ENCODE data around the gene ADAT3. TPM values are rescaled to one million over a fixed set of nuclear protein-coding genes. Genes with fewer than 3 reads are reported as not detected.
"Not testable (repeated sequence)": the region's sequence is repeated elsewhere in the genome, so short reads cannot be mapped to it uniquely, and the experiment has no call there.

ADAT3 gene
- total RNA-seq, 2 donors from 2014 or later: 2.3 to 3.0 TPM

DNA sequence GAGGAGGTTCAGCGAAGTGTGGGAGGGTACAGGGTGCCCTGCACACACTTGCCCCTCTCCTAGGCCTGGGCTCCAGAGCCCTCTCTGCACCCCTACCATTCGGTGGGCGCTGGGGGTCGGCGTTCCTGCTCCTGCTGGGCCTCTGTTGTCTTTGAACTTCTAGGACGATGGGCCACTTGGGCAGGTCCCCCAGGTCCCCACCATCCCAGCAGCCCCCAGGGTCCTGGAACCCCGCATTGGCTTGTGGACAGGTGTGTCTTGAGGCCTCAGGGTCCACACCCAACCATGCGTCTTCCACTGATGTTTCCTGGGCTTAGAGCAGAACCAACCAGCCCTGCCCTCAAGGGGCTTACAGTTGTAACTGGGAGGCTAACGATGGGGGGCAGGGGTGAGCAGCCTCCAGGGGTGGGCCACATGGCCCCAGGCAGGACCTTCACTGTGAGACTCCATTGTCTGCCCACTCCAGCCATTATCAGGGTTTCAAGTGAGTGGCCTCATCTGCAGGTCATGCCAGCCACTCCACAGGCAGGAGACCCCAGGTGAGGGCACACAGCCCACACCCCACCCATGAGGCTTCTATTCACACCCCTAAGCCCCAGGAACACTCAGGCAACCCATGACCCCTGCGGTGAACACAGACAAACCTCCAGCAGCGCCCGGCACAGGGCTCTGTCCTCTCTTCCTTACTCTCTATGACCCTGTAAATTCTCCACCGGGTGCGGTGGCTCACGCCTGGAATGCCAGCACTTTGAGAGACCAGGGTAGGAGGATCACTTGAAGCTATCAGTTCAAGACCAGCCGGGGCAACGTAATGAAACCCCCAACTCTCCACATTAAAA is 39.8 kb upstream of the ADAT3 start:
- ATAC-seq (no peak), DNase-seq (no peak)
- intact Hi-C loops (cut with DNase I): no loop called here

DNA sequence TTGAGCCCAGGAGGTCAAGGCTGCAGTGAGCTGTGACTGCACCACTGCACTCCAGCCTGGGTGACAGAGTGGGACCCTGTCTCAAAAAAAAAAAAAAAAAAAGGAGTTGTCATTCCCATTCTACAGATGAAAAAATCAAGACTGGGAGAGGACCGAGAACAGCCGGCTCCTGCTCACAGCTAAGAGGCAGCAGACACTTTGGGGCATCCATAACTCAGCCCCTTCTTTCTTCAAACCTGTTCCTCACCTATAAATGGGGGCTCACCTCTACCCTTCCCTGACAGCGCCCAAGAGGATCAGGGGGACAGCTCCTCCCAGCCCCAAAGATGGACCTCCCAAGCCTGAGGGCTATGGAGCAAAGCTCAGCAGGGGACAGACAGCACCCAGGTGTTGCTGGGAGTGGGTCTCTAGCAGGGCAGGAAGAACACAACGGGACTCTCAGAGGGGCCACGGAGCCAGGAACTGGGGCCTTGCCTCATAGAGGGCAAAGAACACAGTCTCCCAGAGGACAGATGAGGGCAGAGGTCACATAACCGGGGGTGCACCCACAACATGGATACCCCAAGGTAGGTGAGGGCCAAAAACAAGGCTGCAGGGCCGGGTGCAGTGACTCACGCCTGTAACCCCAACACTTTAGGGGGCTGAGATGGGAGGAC is 38.4 kb upstream of the ADAT3 start:
- ATAC-seq (no peak), DNase-seq (no peak)
- intact Hi-C loops (cut with DNase I): no loop called here

DNA sequence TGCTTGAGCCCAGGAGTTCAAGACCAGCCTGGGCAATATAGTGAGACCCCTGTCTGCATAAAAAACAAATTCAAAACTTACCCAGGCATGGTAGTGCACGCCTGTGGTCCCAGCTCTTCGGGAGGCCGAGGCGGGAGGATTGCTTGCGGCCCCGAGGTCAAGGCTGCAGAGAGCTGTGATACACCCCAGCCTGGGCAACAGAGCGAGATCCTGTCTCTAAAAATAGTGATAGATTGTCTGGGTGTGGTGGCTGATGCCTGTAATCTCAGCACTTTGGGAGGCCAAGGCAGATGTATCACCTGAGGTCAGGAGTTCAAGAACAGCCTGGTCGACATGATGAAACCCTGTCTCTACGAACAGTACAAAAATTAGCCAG is 37.9 kb upstream of the ADAT3 start:
- intact Hi-C loops (cut with DNase I): no loop called here
- no peak for DNase-seq
- ATAC-seq: no peak

DNA sequence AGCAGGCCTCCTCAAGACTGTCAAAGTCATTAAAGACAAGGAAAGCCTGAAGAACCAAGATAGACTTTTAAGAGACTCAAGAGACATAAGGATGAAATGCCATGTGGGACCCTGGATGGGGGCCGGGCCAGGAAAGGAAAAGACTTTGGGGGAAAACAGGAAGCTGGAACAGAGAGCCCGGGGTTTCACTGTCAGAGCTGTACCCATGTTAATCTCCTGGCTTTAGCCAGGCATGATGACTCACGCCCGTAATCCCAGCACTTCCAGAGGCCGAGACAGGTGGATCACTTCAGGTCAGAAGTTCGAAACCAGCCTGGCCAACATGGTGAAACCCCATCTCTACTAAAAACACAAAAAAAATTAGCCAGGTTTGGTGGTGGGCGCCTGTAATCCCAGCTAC is 36.2 kb upstream of the ADAT3 start:
- intact Hi-C loops (cut with DNase I): no loop called here
- DNase-seq: no peak
- no peak for ATAC-seq

DNA sequence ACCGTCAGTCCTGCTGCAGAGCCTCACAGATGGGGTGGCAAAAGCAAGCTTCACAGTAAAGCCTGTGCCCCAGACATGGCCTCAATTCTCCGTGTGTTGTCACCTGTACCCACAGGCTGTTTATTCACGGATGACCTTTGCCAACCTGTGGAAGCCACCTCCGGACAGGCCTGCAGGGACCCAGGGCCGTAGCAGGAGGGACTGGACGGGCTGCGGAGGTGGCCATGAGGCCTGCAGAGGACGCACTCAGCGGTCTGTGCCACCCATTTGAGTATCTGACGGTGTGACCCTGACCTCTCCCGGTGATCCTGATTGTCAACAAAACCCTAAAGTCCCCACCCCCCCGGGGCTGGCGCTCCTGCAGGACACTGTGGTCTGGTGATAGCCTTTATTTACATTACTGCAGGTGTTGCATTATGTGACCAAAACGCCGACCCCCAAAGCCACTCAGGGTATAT is 34.0 kb upstream of the ADAT3 start:
- intact Hi-C loops (cut with DNase I): no loop called here
- no peak for ATAC-seq
- DNase-seq: no peak

DNA sequence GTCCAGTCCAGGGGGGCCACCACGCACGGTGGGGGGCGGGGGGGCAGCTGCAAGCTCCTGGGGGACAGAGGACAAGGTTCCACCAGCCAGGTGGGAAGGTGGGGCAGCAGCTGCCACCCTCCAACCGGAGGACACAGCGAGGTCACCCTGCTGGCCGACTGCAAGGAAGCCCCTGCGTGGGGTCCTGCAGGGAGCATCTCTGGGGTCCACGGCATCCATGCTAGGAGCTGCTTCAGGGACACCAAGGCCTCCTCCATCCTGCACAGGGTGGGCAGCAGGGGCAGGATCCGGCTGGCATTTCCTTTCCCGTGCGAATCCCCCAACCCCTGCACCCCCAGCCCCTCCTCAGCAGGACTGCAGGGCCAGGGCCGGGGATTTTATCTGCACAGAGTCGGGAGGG is 33.6 kb upstream of the ADAT3 start:
- intact Hi-C loops (cut with DNase I): no loop called here
- no peak for ATAC-seq
- DNase-seq: no peak

DNA sequence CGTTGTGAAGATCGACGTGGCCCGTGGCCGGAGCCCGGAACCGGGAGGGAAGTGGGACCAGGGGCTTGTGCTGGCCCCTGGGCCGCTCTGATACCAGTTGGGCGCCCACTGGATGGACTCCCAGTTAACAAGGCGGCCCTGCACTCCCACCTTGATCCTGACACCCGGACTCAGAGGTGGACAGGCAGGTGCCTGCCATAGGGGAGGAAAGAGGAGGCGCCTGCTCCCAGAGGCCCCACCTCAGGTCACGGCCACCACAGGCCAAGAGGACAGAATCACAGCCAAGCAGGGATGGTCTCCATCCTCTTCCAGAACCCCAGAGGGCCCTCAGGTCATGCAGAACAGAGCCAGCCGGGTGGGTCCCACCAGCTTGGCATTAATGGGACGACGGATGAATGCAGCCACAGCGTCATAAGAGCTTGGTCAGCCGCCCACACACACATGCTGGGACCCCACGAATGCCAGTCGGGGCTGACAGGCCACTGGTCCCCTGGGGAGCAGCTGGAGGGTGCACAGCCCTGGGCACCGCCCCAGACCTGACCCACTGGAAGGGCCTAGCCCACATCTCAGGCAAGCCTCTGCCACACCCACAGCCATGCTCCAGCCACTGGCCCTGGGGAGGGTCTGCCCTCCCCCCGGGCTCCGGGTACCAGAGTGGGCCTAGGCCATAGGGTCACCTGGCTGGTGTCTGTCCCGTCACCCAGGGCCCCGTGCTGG is 32.2 kb upstream of the ADAT3 start:
- intact Hi-C loops (cut with DNase I): no loop called here
- DNase-seq (no peak), ATAC-seq (no peak)

DNA sequence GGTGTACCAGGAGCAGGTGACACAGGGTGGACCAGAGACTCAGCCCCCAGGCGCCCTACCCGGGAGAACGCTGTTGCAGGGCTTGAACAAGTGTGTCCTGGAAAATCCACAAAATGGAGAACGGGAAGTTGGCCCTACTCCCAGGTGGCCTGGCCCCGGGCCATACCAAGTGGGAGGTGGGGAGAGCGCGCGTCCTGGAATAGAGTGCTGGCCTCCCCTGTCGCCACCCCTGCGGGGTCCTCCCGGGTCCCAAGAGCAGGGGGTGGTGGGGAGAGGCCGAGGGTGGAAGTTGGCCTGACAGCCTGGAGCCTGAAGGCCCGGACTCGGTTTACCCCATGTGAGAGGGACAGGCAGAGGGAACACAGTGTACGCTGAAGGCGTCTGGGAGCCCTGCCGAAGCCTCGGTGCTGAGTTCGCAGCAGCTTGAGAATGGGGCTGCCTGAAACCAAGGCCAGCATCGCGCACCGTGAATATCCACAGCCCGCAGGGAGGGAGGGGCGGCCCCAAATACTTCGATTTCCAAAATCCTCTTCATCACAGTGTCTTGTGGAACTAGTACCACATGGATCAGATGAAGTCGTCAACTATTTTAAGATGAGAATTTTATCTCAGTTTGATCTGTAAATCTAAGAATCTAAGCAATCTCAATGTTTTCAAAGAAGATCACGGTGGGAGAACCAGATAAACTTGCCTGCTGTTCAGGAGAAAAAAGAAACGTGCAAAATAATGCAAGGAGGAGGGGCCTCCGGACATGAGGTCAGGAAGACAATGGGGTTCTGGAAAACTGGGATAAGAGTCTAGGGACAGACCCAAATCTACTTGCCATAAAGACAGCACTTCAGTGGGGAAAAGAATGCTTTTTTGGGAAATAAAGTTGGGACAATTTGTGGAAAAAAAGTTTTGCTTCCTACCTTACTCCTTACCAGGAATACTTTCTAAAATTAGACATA is 31.4 kb upstream of the ADAT3 start:
- ATAC-seq: peak; percentile 19 to 31
- peak; percentile 59 for DNase-seq
- intact Hi-C loops (cut with DNase I): no loop called here

DNA sequence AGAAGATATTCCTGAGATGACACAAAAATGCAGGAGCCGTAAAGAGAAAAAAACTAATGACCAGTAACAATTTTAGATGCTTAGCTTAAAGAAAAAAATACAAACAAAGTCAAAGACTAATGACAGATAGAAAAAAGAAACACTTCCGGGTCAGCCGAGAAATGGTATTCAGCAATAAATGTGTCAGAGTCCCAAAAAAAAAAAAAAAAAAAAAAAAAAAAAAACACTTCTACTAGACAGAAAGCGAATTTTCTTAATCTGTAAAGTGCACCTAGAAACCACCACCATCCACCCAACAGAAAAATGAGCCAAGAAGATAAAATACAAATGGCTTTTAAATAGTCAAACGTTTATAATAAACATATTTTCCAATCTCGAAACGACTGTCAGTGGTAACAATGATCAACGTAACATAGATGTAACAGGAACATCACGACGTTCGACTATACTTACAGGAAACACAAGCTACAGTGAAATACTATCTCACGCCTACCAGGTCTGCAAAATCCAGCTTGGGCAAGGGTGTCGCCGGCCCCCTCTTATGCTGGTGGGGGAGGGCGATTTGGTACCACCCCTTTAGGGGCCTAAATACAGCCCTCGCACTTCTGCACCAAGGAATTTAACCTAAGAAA is 30.5 kb upstream of the ADAT3 start:
- no peak for DNase-seq
- intact Hi-C loops (cut with DNase I): no loop called here
- no peak for ATAC-seq

DNA sequence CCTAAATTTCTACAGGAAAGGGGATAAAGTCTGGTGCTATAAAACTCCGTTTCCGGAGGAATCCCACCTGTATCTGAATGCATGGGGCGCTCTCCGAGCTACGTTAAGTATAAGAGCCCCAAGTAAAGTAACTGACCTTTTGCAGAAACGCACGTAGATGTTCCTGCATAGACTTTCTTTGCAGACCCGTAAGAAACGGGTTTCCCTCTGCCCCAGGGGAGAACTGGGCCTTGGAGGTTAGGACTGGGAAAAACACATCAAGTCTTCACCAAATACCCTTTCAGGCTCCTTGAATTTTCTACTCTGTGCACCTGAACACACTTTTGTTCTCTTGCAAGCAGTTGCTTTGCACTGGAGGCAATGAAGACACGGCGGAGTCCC is 29.9 kb upstream of the ADAT3 start:
- ATAC-seq; DNase-seq; intact Hi-C loops (cut with DNase I): not testable (repeated sequence)

DNA sequence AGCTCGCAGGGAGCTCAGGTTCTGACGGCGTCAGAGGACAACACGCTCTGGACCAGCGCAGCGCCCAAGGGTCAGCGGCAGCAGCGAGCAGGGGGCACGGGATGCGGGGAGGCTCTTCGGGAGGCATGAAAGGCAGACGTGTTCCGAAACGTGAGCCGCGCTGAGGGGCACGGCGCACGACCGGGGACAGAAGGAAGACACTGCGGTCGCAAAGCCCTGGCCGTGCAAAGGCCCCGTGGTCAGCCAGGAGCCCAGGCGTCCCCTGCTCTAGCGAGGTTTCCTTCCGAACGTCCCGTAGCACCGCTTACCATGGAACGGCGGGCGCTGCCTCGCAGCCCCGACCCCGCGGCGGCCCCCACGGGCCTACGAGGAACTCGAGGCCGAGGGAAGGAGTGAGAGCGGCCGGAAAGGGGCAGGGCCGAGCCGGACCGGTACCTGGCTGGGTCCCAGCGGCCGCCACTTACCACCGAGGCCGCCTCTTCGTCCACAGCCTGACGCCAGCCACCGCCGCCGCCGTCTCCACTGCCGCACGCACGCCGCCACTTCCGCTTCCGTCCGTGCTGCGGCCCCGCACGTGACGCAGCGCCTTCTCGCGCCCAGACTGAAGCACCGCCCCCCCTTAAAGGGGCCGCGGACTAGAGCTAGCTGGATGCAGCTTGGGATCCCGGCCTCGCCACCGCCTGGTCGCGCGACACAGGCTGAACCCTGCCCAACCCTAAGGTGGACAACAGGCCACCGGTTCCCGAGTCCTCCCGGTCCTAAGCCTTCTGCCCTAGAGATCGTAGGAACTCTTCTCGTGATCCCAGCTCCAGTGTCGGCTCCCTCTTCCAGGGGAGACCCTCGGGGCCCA is 29.3 kb upstream of the ADAT3 start:
- DNase-seq (peak; percentile 95), ATAC-seq (peak; percentile 95 to 96)
- intact Hi-C loops (cut with DNase I): no loop called here

DNA sequence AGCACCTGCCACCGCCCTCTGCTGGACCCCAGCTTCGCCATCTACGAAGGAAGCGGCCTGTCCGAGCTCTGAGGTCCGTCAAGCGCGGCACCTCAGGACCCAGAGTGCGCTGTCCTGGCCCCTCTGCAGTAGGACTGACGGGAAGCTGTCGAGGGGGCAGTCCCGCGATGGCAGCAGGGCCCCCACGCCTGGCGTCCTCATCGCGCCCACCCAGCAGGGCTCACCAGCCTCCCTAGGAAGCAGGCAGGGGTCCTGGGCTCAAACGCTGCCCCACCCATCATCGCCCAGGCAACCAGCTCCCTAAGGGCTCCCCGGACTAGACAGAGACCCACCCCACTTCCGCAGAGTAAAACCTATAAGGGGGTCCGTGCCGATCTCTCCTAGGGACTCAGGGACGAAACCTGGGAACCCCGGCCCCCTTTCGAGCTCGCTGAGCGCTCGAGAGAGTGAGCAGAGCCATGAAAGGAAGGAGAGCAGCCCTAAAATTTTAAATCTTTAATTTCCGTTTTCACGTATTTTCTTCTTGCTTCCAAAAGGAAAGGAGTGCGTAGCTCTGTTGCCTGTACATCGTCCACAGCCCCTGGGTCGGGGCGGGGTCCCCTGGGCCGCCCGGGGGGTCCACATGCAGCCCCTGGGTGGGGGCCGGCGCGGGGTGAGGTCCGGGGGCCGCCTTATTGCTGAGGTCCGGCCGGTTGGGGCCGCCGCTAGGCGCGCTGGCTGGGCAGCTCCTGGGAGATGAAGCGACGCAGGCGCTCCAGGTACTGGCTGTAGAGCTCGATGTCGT is 28.5 kb upstream of the ADAT3 start:
- ATAC-seq: peak; percentile 9 to 10
- DNase-seq; intact Hi-C loops (cut with DNase I): not testable (repeated sequence)

DNA sequence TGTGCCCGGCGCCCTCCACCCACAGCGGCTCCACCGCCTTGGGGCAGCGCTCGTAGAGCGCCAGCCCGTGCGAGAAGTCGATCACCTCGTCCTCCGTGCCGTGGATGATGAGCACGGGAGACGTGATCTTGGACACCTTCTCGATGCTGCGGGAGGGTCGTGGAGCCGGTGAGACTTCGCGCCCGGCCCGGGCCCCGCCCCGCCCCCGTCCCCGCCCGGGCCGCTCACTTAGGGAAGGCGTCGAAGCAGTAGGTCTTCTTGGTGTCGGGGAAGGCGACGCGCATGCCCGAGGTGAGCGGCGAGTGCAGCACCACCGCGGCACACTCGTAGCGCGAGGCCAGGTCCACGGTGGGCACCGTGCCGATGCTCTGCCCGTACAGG is 27.9 kb upstream of the ADAT3 start:
- DNase-seq; ATAC-seq; intact Hi-C loops (cut with DNase I): not testable (repeated sequence)

DNA sequence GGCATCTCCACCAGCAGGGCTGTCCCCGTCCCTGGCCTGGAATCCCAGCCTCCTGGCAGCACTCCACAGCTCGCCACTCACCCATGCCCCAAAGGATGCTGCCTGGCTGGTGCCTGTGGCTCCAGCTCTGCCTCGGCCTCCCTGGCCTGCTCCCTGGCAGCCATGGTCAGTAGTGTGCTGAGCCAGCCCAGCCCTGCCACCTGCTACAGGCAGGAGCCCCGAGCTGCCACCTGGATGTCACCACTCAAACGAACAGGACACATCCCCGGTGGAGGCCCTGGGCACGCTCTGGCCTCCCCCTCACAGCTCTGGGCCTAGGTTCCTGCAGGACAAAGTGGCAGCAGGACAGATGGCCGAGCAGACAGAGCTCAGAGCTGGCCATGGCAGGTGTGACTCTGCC is 26.6 kb upstream of the ADAT3 start:
- DNase-seq; ATAC-seq; intact Hi-C loops (cut with DNase I): not testable (repeated sequence)

DNA sequence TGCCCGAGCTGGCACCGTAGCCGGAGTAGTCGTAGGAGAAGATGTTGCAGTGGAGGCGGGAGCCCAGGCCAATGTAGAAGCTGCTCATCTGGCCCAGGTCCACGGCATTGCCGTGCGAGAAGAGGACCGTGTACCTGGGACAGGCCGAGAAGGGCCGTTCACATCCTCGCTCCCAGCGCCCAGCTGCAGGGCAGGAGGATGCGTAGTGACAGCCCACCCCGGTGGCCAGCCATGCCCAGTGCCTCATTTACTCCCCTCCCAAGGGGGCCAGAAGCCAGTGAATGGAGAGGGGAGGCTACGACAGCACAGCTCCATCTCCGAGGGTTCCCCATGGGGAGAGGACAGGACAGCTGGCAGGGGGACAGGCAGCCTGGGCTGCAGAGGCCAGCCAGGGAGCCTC is 25.2 kb upstream of the ADAT3 start:
- ATAC-seq; DNase-seq; intact Hi-C loops (cut with DNase I): not testable (repeated sequence)

DNA sequence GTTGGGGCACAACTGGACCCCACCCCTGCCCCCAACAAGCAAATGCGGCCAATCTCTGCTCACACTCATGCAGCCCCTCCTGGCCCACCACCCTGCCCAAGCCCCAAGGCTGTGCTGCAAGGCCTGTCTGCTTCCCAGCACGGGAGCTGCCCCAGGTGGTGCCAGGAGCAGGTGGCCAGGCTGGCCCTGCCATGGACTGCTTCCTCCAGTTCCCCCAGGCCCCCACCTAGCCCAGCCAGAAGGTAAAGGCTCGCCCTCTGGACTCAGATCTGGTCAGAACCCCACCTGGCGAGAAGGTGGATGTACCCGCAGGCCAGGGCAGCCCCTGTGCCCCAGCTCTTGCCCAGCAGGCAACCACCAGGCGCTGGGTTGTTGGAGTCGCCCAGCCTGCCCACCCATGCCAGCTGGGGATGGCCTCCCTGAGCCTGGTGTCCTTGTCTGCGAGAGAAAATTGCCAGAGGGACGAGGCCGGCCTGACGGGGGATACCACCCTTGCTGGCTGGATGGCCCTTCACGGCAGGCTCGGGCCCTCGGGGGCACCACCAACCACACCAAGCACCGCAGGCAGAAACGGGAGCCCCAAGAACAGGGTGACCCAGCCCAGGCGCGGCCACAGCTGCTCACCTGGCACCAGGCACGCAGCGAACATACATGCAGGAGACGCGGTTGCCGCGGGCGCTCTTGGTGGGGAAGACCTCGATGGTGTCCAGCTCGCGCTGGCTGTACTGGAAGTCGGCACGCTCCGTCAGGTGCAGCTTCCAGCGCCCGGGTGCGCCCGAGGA is 24.4 kb upstream of the ADAT3 start:
- DNase-seq: no peak
- ATAC-seq: no peak
- intact Hi-C loops (cut with DNase I): no loop called here
